Measurements from ENCODE around the gene CATSPER4.
"Not testable (repeated sequence)": the region's sequence is repeated elsewhere in the genome, so short reads cannot be mapped to it uniquely, and the experiment has no call there.

The CATSPER4 gene

DNA sequence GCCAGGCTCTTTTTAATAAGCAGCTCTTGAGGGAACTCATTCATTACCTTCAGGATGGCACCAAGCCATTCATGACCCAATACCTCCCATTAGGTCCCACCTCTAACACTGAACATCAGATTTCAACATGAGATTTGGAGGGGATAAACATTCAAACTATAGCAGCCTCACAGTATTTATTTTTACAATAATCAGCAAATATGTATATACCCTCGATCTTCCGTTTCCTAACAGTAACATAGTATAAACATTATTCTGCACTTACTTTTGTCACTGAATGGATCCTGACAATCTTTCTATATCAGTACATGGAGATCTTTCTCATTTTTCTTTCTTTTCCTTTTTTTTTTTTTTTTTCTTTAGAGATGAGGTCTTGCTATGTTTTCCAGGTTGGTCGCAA is 5.4 kb downstream of the CATSPER4 start:
- DNase-seq (ENCODE audit: low read depth in 2 of 2): no peak

- DNase-seq (ENCODE audit: low read depth in 2 of 2): no peak
These were observed 6.9 kb downstream of the CATSPER4 start for GRCh38 chr1:26197301-26197700.

- no peak for DNase-seq (ENCODE audit: low read depth in 2 of 2)
These were observed 7.4 kb downstream of the CATSPER4 start for GRCh38 chr1:26197813-26198212.

DNA sequence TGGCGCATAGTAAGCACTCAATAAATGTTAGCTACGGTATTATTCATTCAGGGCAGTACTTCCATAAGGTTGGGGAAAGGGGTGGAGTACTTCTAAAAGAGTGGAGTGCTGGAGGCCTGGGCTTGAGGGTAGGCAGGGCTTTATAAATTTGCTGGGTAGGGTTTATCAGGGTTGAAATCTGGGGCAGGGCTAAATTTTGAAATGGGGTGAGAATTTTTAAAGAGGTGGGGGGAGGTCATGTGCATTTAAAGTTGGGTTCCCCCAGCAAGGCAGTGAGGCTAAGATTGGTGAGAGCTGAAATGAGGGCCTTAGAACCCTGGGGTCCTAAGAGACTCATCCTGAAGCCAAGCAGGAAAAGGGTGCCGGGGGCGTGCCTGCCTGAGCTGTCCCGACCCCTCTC is 10.0 kb downstream of the CATSPER4 start:
- no peak for DNase-seq (ENCODE audit: low read depth in 2 of 2)

GRCh38 chr1:26203642-26204318 is 13.4 kb downstream of the CATSPER4 start:
- DNase-seq (ENCODE audit: low read depth in 2 of 2): no peak

GRCh38 chr1:26210147-26210870 is 19.9 kb downstream of the CATSPER4 start:
- DNase-seq (ENCODE audit: low read depth in 2 of 2): no peak

GRCh38 chr1:26212726-26213125 is 22.3 kb downstream of the CATSPER4 start:
- DNase-seq (ENCODE audit: low read depth in 2 of 2): no peak

GRCh38 chr1:26213335-26213905 is 23.0 kb downstream of the CATSPER4 start:
- DNase-seq (ENCODE audit: low read depth in 2 of 2): no peak

GRCh38 chr1:26215246-26215645 is 24.8 kb downstream of the CATSPER4 start:
- DNase-seq (ENCODE audit: low read depth in 2 of 2): no peak

DNA sequence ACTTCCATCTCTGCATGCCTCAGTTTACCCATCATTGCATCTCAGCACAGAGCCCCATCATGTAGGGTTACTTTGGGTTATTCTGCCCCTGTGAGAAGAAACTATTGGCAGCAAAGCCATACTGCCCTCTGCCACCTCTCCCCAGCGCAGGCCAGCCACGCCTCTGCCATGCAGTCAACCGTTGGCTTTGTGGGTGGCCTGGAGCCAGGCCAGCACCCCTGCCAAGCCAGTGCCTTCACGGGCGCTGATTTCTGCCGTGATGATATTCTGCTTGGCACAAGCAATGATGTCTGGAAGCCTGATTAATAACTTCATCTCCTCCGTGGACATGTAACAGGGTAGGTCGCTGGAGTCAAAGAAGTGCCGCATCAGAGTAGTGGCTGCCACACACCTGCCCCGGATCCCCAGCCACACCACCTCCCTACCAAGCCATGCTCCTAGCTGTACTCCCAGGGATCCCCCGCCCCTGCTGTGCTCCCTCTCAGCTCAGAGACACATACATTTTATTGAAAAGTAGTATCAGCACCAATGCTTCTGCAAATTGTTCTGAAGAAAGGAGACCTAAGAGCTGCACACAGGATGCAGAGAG is 28.6 kb downstream of the CATSPER4 start:
- no peak for DNase-seq (ENCODE audit: low read depth in 2 of 2)

- no peak for DNase-seq (ENCODE audit: low read depth in 2 of 2)
These were observed 30.0 kb downstream of the CATSPER4 start for GRCh38 chr1:26220199-26220912.

- DNase-seq (ENCODE audit: low read depth in 2 of 2): no peak
These were observed 30.7 kb downstream of the CATSPER4 start for GRCh38 chr1:26221094-26221493.

DNA sequence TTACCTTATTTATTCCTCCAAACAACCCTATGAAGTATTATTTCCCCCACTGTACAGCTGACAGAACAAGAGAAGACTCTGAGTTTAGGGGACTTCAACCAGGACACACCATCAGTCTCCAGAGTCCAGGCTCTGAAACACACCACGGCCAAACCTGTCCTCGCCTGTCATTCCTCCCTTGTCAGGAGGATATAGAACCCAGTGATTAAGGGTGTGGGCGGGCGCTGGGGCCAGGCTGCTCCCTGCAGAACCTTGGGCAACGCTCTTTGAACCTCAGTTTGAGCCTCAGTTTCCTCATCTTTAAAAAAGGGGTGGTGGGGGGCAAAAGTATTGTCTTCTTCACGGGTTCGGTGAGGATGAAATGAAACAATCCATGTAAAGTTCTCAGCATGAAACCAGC is 34.2 kb downstream of the CATSPER4 start:
- DNase-seq (ENCODE audit: low read depth in 2 of 2): no peak

DNA sequence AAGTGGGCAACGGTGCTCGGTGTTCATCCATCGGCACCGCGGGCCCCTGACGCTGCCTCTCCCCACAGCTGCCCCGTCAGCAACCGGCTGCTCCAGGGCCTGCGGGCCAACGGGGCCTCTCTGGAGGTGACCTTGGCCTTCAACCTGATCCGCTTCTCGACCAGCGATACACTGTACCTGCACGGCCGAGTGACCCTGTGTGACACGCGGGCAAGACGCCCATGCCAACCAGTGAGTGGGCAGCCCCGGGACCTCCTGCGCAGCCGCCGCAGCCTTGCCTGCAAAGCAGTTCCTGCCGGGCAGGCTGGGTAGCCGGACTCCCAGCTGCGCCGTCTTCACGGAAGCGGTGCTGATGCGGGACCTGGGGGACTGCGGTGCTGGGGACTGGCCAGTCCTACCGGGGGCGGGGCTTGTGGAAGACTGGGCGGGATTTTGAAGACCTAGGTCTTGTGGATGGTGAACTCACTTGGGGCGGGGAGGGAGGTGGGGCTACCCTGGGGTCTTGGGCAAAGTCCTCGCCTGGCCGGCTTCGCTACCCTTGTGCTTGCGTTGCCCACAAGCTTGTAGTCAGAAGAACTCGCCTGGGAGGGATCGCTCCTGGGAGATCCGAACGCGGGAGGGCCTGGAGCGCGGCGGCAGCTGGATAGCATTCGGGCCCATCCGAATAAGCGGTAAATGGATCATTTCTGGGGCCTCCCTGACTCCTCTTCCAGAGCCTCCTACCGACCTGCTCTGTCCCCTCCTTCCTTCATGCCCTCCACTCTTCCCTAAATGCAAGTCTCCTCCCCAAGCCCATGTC is 34.8 kb downstream of the CATSPER4 start:
- no peak for DNase-seq (ENCODE audit: low read depth in 2 of 2)

DNA sequence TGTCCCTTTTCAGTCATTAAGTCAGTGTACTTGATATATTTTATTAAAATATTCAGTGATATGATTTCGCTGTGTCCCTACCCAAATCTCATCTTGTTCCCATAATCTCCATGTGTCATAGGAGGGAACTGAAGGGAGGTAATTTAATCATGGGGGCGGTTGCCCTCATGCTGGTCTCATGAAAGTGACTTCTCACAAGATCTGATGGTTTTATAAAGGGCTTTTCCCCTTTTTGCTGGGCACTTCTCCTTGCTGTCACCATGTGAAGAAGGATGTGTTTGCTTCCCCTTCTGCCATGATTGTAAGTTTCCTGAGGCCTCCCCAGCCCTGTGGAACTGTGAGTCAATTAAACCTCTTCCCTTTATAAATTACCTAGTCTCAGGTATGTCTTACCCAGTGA is 40.3 kb downstream of the CATSPER4 start:
- DNase-seq (ENCODE audit: low read depth in 2 of 2): not testable (repeated sequence)

DNA sequence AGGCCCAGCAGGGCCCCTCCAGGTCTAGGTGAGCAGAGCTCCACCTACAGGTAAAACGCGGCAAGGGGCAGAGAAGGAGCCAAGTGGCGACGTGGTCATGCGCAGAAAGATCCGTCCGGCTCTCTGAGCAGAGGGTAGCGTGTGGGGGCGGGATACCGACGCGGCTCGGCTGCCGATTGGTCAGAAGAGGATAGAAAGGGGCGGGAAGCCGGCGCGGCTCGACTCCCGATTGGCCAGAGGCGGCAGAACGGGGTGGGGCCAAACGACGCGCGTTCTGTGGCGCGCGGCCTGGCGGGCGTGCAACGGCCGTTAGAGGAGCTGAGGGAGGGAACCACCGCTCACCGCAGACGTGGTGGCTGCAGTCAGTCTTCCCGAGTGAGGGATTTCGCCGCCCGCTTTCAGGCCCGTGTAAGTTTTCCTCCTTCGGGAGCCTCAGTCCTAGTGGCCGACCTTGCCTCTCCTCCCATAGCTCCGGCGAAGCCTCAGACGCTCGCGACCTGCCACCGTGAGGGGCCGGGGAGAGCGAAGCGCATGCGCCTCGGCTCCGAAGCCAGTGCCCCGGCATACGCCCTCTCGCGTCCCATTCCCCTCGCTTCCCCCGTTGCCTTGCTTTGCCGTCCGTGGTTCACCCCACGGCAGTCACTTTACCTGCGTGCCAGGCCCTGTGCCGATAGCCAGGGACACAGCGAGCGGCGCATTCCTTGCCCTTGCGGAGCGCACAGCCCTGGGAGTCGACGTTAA is 43.7 kb downstream of the CATSPER4 start, which contains the start of gene CEP85:
Gene CEP85, plus strand, starts transcription at position 298 of the 741 bp plus-strand sequence. CDS start 5,584 bp downstream, outside the sequence.
- peak; percentile 94 to 98 for DNase-seq (ENCODE audit: low read depth in 2 of 2)

- DNase-seq (ENCODE audit: low read depth in 2 of 2): no peak
These were observed 44.4 kb downstream of the CATSPER4 start for GRCh38 chr1:26234644-26235370.

- DNase-seq (ENCODE audit: low read depth in 2 of 2): no peak
These were observed 47.0 kb downstream of the CATSPER4 start for GRCh38 chr1:26237230-26237966.

DNA sequence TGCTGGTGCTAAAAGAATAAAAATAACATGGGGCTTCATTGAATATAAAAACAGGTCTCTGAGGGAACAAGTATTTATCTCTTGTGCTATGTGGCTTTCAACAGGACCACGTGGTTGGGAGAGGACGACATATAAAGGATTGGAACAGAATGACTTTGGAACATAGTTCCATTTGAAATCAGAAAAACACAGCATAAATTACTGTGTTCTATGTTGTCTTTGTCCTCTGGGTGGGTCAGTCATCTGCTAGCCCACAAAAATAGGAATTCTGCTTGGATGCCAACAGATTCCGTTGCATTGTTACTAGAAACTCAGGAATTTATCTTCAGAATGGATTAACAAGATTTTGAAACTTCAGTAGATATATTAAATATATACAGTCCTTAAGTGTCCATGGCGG is 49.5 kb downstream of the CATSPER4 start:
- no peak for DNase-seq (ENCODE audit: low read depth in 2 of 2)

Data from stimulated activated CD4-positive, alpha-beta T cell treated with anti-CD3 and anti-CD28 coated beads, Interleukin-1b, Interleukin-23, amount 100 ng/mL, for 1 hour (primary cell).